Measurements from ENCODE around the gene NKAIN2. TPM values are rescaled to one million over a fixed set of nuclear protein-coding genes. Genes with fewer than 3 reads are reported as not detected.

The NKAIN2 gene
- total and polyA plus RNA-seq, 7 donors: under 0.01 to 4.4 (median 0.75) TPM; not detected in 1

- H3K4me3 ChIP-seq: no peak overlapping the region
- intact Hi-C loops (cut with DNase I): no loop called here
- WGBS, 2 donors: 72 to 80% methylated on average over 2 of the region's 2 CpGs
- H3K9me3 ChIP-seq: no peaks in the 10 kb centered on the region
- H3K4me1 ChIP-seq: no peaks in the 10 kb centered on the region
- no peak for TF ChIP-seq POLR2AphosphoS5 (IDR thresholded peaks at IDR 0.05)
- H3K27ac ChIP-seq: no peak overlapping the region
- no peaks in the 10 kb centered on the region for H3K27me3 ChIP-seq
- DNase-seq: no peak
- no peaks in the 10 kb centered on the region for H3K36me3 ChIP-seq
Measured at GRCh38 chr6:123769431-123769830, 34.2 kb upstream of the NKAIN2 start.

GRCh38 chr6:123770247-123770949 is 33.3 kb upstream of the NKAIN2 start:
- 62 to 81% methylated on average over 3 of the region's 3 CpGs for WGBS, 2 donors
- H3K4me3 ChIP-seq: no peak overlapping the region
- DNase-seq: no peak
- no peaks in the 10 kb centered on the region for H3K4me1 ChIP-seq
- intact Hi-C loops (cut with DNase I): no loop called here
- H3K27me3 ChIP-seq: no peaks in the 10 kb centered on the region
- H3K27ac ChIP-seq: no peak overlapping the region
- TF ChIP-seq POLR2A (IDR thresholded peaks at IDR 0.05) (no peak), POLR2AphosphoS5 (IDR thresholded peaks at IDR 0.05) (no peak), EP300 (IDR thresholded peaks at IDR 0.05) (no peak), CTCF (IDR thresholded peaks at IDR 0.05) (no peak)
- no peaks in the 10 kb centered on the region for H3K9me3 ChIP-seq
- H3K36me3 ChIP-seq: no peaks in the 10 kb centered on the region

- Histone ChIP-seq H3K27ac (no peak overlapping the region), H3K4me3 (no peak overlapping the region), H3K9me3 (no peaks in the 10 kb centered on the region), H3K36me3 (no peaks in the 10 kb centered on the region), H3K4me1 (no peaks in the 10 kb centered on the region), H3K27me3 (no peaks in the 10 kb centered on the region)
- intact Hi-C loops (cut with DNase I): no loop called here
- DNase-seq: no peak
- TF ChIP-seq EP300 (IDR thresholded peaks at IDR 0.05) (no peak), POLR2A (IDR thresholded peaks at IDR 0.05) (no peak), POLR2AphosphoS5 (IDR thresholded peaks at IDR 0.05) (no peak), CTCF (IDR thresholded peaks at IDR 0.05) (no peak)
- 71 to 78% methylated on average over 2 of the region's 2 CpGs for WGBS, 2 donors
Measured at GRCh38 chr6:123771126-123771525, 32.5 kb upstream of the NKAIN2 start.

GRCh38 chr6:123777563-123777962 is 26.1 kb upstream of the NKAIN2 start:
- H3K4me1 ChIP-seq: no peaks in the 10 kb centered on the region
- no peaks in the 10 kb centered on the region for H3K9me3 ChIP-seq
- no peak overlapping the region for H3K4me3 ChIP-seq
- no peaks in the 10 kb centered on the region for H3K36me3 ChIP-seq
- 45 to 55% methylated on average over 3 of the region's 3 CpGs for WGBS, 2 donors
- H3K27me3 ChIP-seq: no peaks in the 10 kb centered on the region
- H3K27ac ChIP-seq: no peak overlapping the region
- no peak for TF ChIP-seq POLR2AphosphoS5 (IDR thresholded peaks at IDR 0.05)
- TF ChIP-seq EP300 (IDR thresholded peaks at IDR 0.05): no peak
- TF ChIP-seq CTCF (IDR thresholded peaks at IDR 0.05): no peak
- intact Hi-C loops (cut with DNase I): no loop called here
- no peak for DNase-seq

GRCh38 chr6:123780021-123780420 is 23.6 kb upstream of the NKAIN2 start:
- no peaks in the 10 kb centered on the region for H3K9me3 ChIP-seq
- intact Hi-C loops (cut with DNase I): no loop called here
- no peak for DNase-seq
- 58 to 65% methylated on average over 1 of the region's 1 CpG for WGBS, 2 donors
- TF ChIP-seq EP300 (IDR thresholded peaks at IDR 0.05): no peak
- no peak for TF ChIP-seq POLR2A (IDR thresholded peaks at IDR 0.05)
- no peak for TF ChIP-seq CTCF (IDR thresholded peaks at IDR 0.05)
- no peak for TF ChIP-seq POLR2AphosphoS5 (IDR thresholded peaks at IDR 0.05)
- H3K36me3 ChIP-seq: no peaks in the 10 kb centered on the region
- H3K27ac ChIP-seq: no peak overlapping the region
- H3K4me1 ChIP-seq: no peaks in the 10 kb centered on the region
- H3K27me3 ChIP-seq: no peaks in the 10 kb centered on the region
- H3K4me3 ChIP-seq: no peak overlapping the region

All from sigmoid colon (tissue), 7 donors.